Small intestine (tissue), 16 donors: Measurements from ENCODE around the gene PDGFA. TPM values are rescaled to one million over a fixed set of nuclear protein-coding genes. Genes with fewer than 3 reads are reported as not detected.

Experiments used
- DNase-seq, 2 donors: peaks; one replicate each; pipeline versions ENCODE4 v3.0.0 to v3.0.0-alpha.2; 2013
- FAIRE-seq: peaks from 2 replicates; lab custom pipeline; 2012; peaks lifted over from hg19 to GRCh38; lab: Jason Lieb, UNC
- H3K27ac ChIP-seq, 3 donors: one replicate each; pipeline ENCODE4 v1.5.1; 2013; ENCODE audit warnings: low read length in 2 of 3, mild to moderate bottlenecking in 2 of 3, control low read depth in 1 of 3, inconsistent platforms in 1 of 3, low read depth in 1 of 3, moderate library complexity in 1 of 3
- H3K27me3 ChIP-seq, 3 donors: one replicate each; pipeline ENCODE4 v1.6.1; 2013; ENCODE audit warnings: low read length in 3 of 3, inconsistent platforms in 1 of 3; ENCODE audit not compliant: control insufficient read depth in 3 of 3, insufficient read depth in 3 of 3
- H3K36me3 ChIP-seq, 3 donors: one replicate each; pipeline ENCODE4 v1.6.1; 2013; ENCODE audit warnings: low read length in 3 of 3, inconsistent platforms in 1 of 3, low read depth in 1 of 3, mild to moderate bottlenecking in 1 of 3, moderate library complexity in 1 of 3; ENCODE audit not compliant: control insufficient read depth in 3 of 3, insufficient read depth in 2 of 3
- H3K4me1 ChIP-seq, 3 donors: one replicate each; pipeline ENCODE4 v1.6.1; 2013; ENCODE audit warnings: low read length in 2 of 3, inconsistent platforms in 1 of 3, low read depth in 1 of 3, mild to moderate bottlenecking in 1 of 3, moderate library complexity in 1 of 3; ENCODE audit not compliant: control insufficient read depth in 3 of 3, insufficient read depth in 2 of 3
- H3K4me3 ChIP-seq, 3 donors: one replicate each; pipeline ENCODE4 v1.5.1; 2013; ENCODE audit warnings: low read length in 3 of 3, control low read depth in 1 of 3, inconsistent platforms in 1 of 3, low read depth in 1 of 3, mild to moderate bottlenecking in 1 of 3, moderate library complexity in 1 of 3
- H3K9me3 ChIP-seq, 2 donors: one replicate each; pipeline ENCODE4 v1.6.1; 2013; ENCODE audit warnings: low read depth in 1 of 2, low read length in 1 of 2; ENCODE audit not compliant: control insufficient read depth in 2 of 2, insufficient read depth in 1 of 2
- WGBS, 3 donors: extraction: QIAGEN DNeasy Blood & Tissue Kit; methylation state at CpG; one replicate each; pipeline ENCODE4 v1.1.7; 2013; 5-methylcytosine and 5-hydroxymethylcytosine counted together
- long read RNA-seq, 10 donors: transcript quantifications; one replicate each; lab custom pipeline, GENCODE V29; 2026
- polyA plus RNA-seq, 4 donors: library from polyadenylated mRNA; stranded (reverse) in 3 of 4; unstranded in 1 of 4; fragments of 200-250 nt in 3 of 4; fragments of 120-200 nt in 1 of 4; gene quantifications; one replicate each; pipeline versions ENCODE4 v1.2.1 to v1.2.3, GENCODE V29; 2013
- donor health status: healthy with polysubstance abuse.
- donor health status: control.
- donor health status: control.
- donor health status: Bipolar disorder and iron deficiency.
- donor health status: healthy.

The PDGFA gene
- polyA plus RNA-seq = 100 to 1,000 TPM in 1 of 4 donors, 10 to 100 TPM in 3; 17.4 to 107 (median 32.4) TPM
- long read RNA-seq, donor 1, transcript PDGFA-201 (7 exons, 1,308 nt) = major isoform, 13 of 69 reads
- long read RNA-seq, donor 1, transcript PDGFA-203 (6 exons, 2,305 nt) = minor isoform, 11 of 69 reads
- long read RNA-seq, donor 1, partial matches to known transcripts = 44 of 69 reads
- long read RNA-seq, donor 1, other reads (novel, unspliced or antisense) = 0 of 69 reads
- long read RNA-seq, donor 2, partial matches to known transcripts = 0 of 6 reads
- long read RNA-seq, donor 2, other reads (novel, unspliced or antisense) = 0 of 6 reads
- long read RNA-seq, donor 3, transcript PDGFA-201 (7 exons, 1,308 nt) = major isoform, 6 of 15 reads
- long read RNA-seq, donor 3, partial matches to known transcripts = 7 of 15 reads
- long read RNA-seq, donor 3, other reads (novel, unspliced or antisense) = 0 of 15 reads
- long read RNA-seq, donor 4 = 0 reads
- long read RNA-seq, donor 5 = 0 reads
- long read RNA-seq, donor 6, transcript PDGFA-201 (7 exons, 1,308 nt) = major isoform, 7 of 11 reads
- long read RNA-seq, donor 6, partial matches to known transcripts = 0 of 11 reads
- long read RNA-seq, donor 6, other reads (novel, unspliced or antisense) = 0 of 11 reads
- long read RNA-seq, donor 7, partial matches to known transcripts = 0 of 4 reads
- long read RNA-seq, donor 7, other reads (novel, unspliced or antisense) = 0 of 4 reads
- long read RNA-seq, donor 8, partial matches to known transcripts = 0 of 1 reads
- long read RNA-seq, donor 8, other reads (novel, unspliced or antisense) = 0 of 1 reads
- long read RNA-seq, donor 9, partial matches to known transcripts = 0 of 2 reads
- long read RNA-seq, donor 9, other reads (novel, unspliced or antisense) = 0 of 2 reads
- long read RNA-seq, donor 10, transcript PDGFA-203 (6 exons, 2,305 nt) = major isoform, 8 of 11 reads
- long read RNA-seq, donor 10, partial matches to known transcripts = 0 of 11 reads
- long read RNA-seq, donor 10, other reads (novel, unspliced or antisense) = 0 of 11 reads

- Histone ChIP-seq H3K9me3 (no peaks in the 10 kb centered on the region), H3K4me1 (peaks cover 0 to 45% (median 0%) of the 10 kb centered on the region in 3 donors), H3K27me3 (peaks cover 0 to 23% (median 6%) of the 10 kb centered on the region in 3 donors), H3K4me3 (peak within 1 kb of the TSS; percentile 66 to 89 (median 89)), H3K27ac (peak within 1 kb of the TSS; percentile 88 to 99 (median 93)), H3K36me3 (peaks cover 0 to 28% (median 0%) of the 10 kb centered on the region in 3 donors)
- peak in 1 of 2 donors; percentile 84 for DNase-seq
- FAIRE-seq = no peak
- 0 to 1% (median 1%) methylated on average over 26 to 118 of the region's 132 CpGs for WGBS, 3 donors
Observed at GRCh38 chr7:519484-520390, at the start of gene PDGFA. TSS of gene PDGFA (minus strand) at chr7:519846. CDS start at chr7:519001, 845 bp downstream.

- DNase-seq (peak in 1 of 2 donors; percentile 22), FAIRE-seq (no peak)
- no peaks in the 10 kb centered on the region for H3K4me1 ChIP-seq
- WGBS, 3 donors = 68 to 91% (median 88%) methylated on average over 33 of the region's 33 CpGs
- H3K27me3 ChIP-seq = no peaks in the 10 kb centered on the region
- H3K9me3 ChIP-seq = no peaks in the 10 kb centered on the region
- no peak overlapping the region for H3K4me3 ChIP-seq
- H3K27ac ChIP-seq = no peak overlapping the region
- H3K36me3 ChIP-seq = peaks cover 0 to 66% (median 0%) of the 10 kb centered on the region in 3 donors
Observed at GRCh38 chr7:568031-568951, 48.6 kb upstream of the PDGFA start.

GRCh38 chr7:567305-567883 is 47.7 kb upstream of the PDGFA start:
- FAIRE-seq = no peak

GRCh38 chr7:566100-566499 is 46.5 kb upstream of the PDGFA start:
- no peak for FAIRE-seq
- 100% methylated on average over 1 of the region's 1 CpG for WGBS, 3 donors

More at GRCh38 chr7:567305-567883, 47.7 kb upstream of the PDGFA start:
- Histone ChIP-seq H3K4me3 (no peak overlapping the region), H3K36me3 (peaks cover 0 to 68% (median 0%) of the 10 kb centered on the region in 3 donors), H3K27me3 (no peaks in the 10 kb centered on the region), H3K9me3 (no peaks in the 10 kb centered on the region), H3K27ac (no peak overlapping the region), H3K4me1 (no peaks in the 10 kb centered on the region)
- DNase-seq = no peak
- whole genome bisulfite sequencing, 3 donors = 95 to 97% (median 95%) methylated on average over 2 of the region's 3 CpGs

GRCh38 chr7:564176-564865 is 44.7 kb upstream of the PDGFA start:
- Histone ChIP-seq H3K36me3 (peaks cover 0 to 64% (median 0%) of the 10 kb centered on the region in 3 donors), H3K4me3 (no peak overlapping the region), H3K27ac (no peak overlapping the region), H3K4me1 (no peaks in the 10 kb centered on the region), H3K9me3 (no peaks in the 10 kb centered on the region), H3K27me3 (no peaks in the 10 kb centered on the region)
- FAIRE-seq (no peak), DNase-seq (no peak)
- WGBS, 3 donors = 91 to 93% (median 93%) methylated on average over 21 to 26 of the region's 26 CpGs

More at GRCh38 chr7:566100-566499, 46.5 kb upstream of the PDGFA start:
- H3K27ac ChIP-seq = no peak overlapping the region
- no peaks in the 10 kb centered on the region for H3K27me3 ChIP-seq
- H3K36me3 ChIP-seq = peaks cover 0 to 65% (median 0%) of the 10 kb centered on the region in 3 donors
- no peaks in the 10 kb centered on the region for H3K9me3 ChIP-seq
- H3K4me3 ChIP-seq = no peak overlapping the region
- H3K4me1 ChIP-seq = no peaks in the 10 kb centered on the region
- DNase-seq = no peak

GRCh38 chr7:563629-564170 is 44.1 kb upstream of the PDGFA start:
- Histone ChIP-seq H3K36me3 (peaks cover 0 to 65% (median 0%) of the 10 kb centered on the region in 3 donors), H3K27ac (no peak overlapping the region), H3K9me3 (no peaks in the 10 kb centered on the region), H3K4me1 (no peaks in the 10 kb centered on the region), H3K4me3 (no peak overlapping the region), H3K27me3 (no peaks in the 10 kb centered on the region)
- FAIRE-seq = no peak
- WGBS, 3 donors = 93 to 97% (median 96%) methylated on average over 11 of the region's 11 CpGs
- no peak for DNase-seq
